Measurements from ENCODE around the gene FBXL13.
"Not testable (repeated sequence)": the region's sequence is repeated elsewhere in the genome, so short reads cannot be mapped to it uniquely, and the experiment has no call there.

Gene FBXL13

GRCh38 chr7:102942868-102943267 is 131.7 kb downstream of the FBXL13 start:
- in situ Hi-C loops (cut with HindIII; ENCODE audit: low sequenced_read_pairs), result loop anchor here (5.0 kb wide), 1 partner anchor 39 kb away; no protein-coding TSS in a partner anchor

DNA sequence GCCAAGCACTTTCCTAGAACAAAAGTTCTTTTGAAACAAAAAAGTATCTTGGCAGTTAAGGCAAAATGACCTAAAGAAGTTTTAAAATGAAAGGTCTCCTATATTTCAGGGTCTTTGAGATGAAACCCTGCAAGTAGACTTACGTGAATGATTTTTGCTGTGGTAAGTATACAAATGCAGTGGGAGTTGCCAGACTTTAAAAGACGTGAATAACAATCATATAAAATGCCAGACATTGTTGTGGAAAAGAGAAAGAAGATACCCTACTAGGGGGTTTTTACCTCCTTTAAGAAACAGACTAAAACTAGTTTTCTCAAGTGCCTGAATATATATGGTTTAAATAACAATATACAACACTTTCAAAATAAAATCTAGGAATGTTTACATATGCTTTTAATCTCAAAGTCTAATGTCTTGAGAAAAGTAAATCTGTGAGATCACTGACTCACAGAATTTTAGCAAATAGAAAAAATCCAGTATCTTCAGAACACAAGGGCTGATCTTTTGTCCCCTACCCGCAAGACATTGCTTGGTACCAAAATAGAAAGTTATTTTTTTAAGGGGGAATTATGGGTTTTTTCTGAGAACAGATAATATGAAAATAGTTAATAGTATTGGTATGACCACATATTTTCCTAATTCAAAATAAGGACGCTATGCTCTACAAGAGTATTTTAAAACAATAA is 132.3 kb downstream of the FBXL13 start:
- in situ Hi-C loops (cut with HindIII; ENCODE audit: low sequenced_read_pairs), result loop anchor here (5.0 kb wide), 1 partner anchor 40 kb away; no protein-coding TSS in a partner anchor

DNA sequence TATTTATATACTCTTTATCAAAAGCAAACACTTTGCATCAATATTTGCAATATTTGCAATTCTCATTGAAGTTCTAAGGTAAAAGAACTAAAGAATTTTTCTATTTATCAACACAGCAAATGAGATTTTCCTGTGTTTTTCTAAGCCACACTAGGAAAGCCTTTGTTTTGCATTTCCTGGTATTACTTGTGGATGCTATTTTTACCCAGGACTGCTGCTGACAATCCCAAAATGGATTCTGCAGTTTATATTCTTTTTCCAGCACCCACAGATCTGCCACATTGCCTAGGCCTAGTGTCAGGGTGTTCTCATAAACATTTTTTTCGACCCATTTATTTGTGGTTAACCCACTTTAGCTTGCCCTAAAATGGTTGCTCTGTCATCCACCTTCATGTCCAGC is 135.9 kb downstream of the FBXL13 start:
- in situ Hi-C loops (cut with HindIII; ENCODE audit: low sequenced_read_pairs), result no loop called here

DNA sequence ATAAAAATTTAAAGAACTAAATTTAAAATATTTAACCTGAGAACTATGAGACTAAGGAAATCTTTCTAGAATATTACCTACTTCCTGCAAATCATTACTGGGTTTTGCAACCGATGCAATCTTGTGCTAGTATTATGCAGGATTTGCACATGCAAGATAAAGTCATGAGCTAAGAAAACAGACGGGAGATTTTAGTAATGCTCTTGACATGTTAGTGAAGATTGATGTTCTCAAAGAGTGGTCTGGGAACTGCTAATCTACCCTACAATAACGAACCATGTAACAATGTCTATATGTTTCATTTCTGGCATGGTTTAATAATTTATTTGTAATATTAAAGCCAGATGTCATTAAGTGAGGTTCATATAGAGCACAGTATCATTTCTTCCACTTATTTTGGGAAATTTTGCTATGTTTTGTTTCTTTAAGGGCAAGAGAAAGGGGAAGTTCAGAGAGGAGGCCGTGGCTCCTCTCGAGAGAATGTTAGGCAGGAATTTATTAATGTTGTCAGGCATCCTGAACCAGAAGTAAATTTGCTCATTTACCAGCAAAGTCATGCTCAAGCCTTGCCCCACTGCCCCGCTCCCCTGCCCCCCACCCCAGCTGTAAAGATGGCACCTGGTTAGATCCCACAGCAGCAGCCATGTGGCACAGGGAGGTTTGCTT is 139.0 kb downstream of the FBXL13 start:
- in situ Hi-C loops (cut with HindIII; ENCODE audit: low sequenced_read_pairs), result no loop called here

DNA sequence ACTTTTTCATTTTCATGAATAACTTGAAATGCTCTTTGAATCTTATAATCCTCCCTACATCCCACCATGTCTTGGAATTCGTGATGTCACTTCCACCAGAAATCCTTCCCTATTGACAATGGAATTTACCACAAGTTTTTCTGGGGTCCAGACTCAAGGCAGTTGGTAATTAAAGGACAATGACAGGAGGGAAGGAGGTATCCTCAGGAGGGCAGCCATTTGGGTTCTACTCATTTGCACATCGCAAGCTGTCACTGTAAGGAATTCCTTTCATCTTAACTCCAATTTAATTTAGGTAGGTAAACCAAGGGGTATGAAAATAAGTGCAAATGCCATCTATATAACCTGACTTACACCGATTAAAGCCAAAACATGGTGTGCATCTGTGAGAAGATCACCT is 139.9 kb downstream of the FBXL13 start:
- in situ Hi-C loops (cut with HindIII; ENCODE audit: low sequenced_read_pairs), result no loop called here

DNA sequence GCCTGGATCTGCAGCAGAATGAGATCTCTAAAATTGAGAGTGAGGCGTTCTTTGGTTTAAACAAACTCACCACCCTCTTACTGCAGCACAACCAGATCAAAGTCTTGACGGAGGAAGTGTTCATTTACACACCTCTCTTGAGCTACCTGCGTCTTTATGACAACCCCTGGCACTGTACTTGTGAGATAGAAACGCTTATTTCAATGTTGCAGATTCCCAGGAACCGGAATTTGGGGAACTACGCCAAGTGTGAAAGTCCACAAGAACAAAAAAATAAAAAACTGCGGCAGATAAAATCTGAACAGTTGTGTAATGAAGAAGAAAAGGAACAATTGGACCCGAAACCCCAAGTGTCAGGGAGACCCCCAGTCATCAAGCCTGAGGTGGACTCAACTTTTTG is 140.4 kb downstream of the FBXL13 start:
- in situ Hi-C loops (cut with HindIII; ENCODE audit: low sequenced_read_pairs), result no loop called here

GRCh38 chr7:102933763-102934162 is 140.8 kb downstream of the FBXL13 start:
- in situ Hi-C loops (cut with HindIII; ENCODE audit: low sequenced_read_pairs), result no loop called here

GRCh38 chr7:102931757-102932156 is 142.8 kb downstream of the FBXL13 start:
- in situ Hi-C loops (cut with HindIII; ENCODE audit: low sequenced_read_pairs), result no loop called here

GRCh38 chr7:102927312-102927933 is 147.2 kb downstream of the FBXL13 start:
- in situ Hi-C loops (cut with HindIII; ENCODE audit: low sequenced_read_pairs), result loop anchor here (5.0 kb wide), 1 partner anchor 60 kb away; no protein-coding TSS in a partner anchor

GRCh38 chr7:102926783-102927140 is 147.8 kb downstream of the FBXL13 start:
- in situ Hi-C loops (cut with HindIII; ENCODE audit: low sequenced_read_pairs), result loop anchor here (5.0 kb wide), 1 partner anchor 59 kb away; no protein-coding TSS in a partner anchor

- in situ Hi-C loops (cut with HindIII; ENCODE audit: low sequenced_read_pairs), result loop anchor here (5.0 kb wide), 1 partner anchor 59 kb away; no protein-coding TSS in a partner anchor
These were observed 148.4 kb downstream of the FBXL13 start for GRCh38 chr7:102925976-102926782.

GRCh38 chr7:102918845-102919244 is 155.8 kb downstream of the FBXL13 start:
- in situ Hi-C loops (cut with HindIII; ENCODE audit: low sequenced_read_pairs), result no loop called here

GRCh38 chr7:102917436-102918353 is 156.9 kb downstream of the FBXL13 start:
- in situ Hi-C loops (cut with HindIII; ENCODE audit: low sequenced_read_pairs), result no loop called here

DNA sequence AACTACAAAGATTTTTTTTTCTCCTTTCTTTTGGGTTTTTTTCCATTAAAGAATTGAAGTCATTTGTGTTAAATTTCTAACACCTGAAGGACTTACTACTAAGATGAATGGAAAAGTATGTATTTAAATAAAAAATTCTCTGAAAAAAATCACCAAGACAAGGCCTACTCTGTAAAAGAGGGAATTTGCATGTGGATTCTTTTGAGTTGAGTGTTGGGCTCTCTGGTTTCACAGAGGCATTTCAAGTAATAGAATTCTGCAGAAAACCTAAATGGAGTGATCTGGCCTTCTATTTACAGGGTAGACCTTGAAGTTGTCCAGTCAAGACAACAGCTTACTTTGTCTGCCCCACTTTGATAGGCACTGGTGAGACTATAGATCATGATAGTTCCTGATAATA is 157.7 kb downstream of the FBXL13 start:
- in situ Hi-C loops (cut with HindIII; ENCODE audit: low sequenced_read_pairs), result no loop called here

GRCh38 chr7:102916426-102916825 is 158.2 kb downstream of the FBXL13 start:
- in situ Hi-C loops (cut with HindIII; ENCODE audit: low sequenced_read_pairs), result no loop called here

GRCh38 chr7:102914585-102914984 is 160.0 kb downstream of the FBXL13 start:
- in situ Hi-C loops (cut with HindIII; ENCODE audit: low sequenced_read_pairs), result no loop called here

GRCh38 chr7:102913826-102914225 is 160.8 kb downstream of the FBXL13 start:
- in situ Hi-C loops (cut with HindIII; ENCODE audit: low sequenced_read_pairs), result no loop called here

DNA sequence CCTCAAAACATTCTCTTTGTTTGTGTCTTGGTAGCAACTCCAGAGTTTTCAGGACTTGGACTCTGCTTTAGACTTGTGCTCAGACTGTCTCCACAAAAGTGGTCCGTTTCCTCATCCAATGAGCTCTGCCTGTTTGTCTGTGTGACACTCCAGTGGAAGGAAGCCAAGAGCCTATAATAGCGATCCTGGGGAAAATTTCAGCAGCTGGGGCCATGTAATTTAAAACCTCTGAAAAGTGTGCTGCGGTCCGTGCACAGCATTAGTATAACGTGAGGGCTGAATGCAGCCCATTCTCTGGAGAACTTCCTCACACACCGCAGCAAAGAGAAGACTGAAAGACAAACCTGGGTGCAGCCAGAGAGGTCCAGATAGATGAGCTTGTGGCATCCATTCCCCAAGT is 161.9 kb downstream of the FBXL13 start, which contains the start of gene LRRC17:
LRRC17 (plus strand) TSS at position 259 of the 400 bp plus-strand sequence. CDS start 20,914 bp downstream, outside the sequence.
- in situ Hi-C loops (cut with HindIII; ENCODE audit: low sequenced_read_pairs), result no loop called here

- in situ Hi-C loops (cut with HindIII; ENCODE audit: low sequenced_read_pairs), result no loop called here
These were observed 165.9 kb downstream of the FBXL13 start for GRCh38 chr7:102908676-102909075.

DNA sequence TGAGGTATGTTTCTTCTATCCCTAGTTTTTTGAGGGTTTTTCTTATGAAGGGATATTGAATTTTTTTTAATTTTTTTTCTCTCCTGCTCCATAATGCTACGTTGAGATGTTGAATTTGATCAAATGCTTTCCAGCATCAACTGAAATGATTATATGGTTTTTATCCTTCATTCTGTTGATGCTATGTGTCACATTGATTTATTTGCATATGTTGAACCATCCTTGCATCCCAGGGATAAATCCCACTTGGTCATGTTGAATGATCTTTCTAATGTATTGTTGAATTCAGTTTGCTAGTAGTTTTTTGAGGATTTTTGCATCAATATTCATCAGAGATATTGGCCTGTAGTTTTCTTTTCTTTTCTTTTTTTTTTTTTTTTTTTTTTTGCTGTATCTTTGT is 171.0 kb downstream of the FBXL13 start:
- in situ Hi-C loops (cut with HindIII; ENCODE audit: low sequenced_read_pairs), result not testable (repeated sequence)

Data from endothelial cell of hepatic sinusoid (primary cell).